Measurements from ENCODE around the gene TSPAN9.

The TSPAN9 gene

DNA sequence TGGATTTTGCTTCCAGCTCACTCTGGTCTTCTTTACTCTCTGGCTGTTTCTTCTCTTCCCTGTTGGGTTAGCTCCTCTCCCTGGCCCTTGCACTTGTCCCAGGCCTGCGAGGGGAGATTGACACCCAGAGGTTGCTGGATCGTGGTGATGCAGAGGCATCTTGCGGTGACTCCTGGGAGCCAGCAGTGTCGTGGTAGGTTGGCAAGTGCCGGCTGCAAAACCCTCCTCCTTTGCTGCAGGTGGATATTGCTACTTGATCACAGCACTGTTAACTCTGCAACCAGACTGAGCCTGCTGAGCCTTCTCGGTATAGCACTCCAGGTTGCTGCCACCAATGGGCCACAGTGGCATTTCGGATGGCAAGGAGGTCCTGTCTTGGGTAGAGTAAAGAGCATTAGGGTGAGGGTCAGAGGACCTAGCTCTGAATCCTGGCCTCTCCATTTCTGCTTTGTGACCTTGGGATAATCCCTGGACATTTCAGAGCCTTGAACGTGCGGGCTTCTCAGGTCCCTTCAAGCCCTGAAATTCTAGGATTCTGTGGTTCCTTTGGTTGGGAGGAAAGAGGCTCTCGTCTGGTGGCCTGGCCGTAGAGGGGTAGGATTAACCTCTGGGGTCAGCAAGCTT lies 87.4 kb downstream of the TSPAN9 start:
- no peak for DNase-seq (ENCODE audit: low read depth in 2 of 2)

DNA sequence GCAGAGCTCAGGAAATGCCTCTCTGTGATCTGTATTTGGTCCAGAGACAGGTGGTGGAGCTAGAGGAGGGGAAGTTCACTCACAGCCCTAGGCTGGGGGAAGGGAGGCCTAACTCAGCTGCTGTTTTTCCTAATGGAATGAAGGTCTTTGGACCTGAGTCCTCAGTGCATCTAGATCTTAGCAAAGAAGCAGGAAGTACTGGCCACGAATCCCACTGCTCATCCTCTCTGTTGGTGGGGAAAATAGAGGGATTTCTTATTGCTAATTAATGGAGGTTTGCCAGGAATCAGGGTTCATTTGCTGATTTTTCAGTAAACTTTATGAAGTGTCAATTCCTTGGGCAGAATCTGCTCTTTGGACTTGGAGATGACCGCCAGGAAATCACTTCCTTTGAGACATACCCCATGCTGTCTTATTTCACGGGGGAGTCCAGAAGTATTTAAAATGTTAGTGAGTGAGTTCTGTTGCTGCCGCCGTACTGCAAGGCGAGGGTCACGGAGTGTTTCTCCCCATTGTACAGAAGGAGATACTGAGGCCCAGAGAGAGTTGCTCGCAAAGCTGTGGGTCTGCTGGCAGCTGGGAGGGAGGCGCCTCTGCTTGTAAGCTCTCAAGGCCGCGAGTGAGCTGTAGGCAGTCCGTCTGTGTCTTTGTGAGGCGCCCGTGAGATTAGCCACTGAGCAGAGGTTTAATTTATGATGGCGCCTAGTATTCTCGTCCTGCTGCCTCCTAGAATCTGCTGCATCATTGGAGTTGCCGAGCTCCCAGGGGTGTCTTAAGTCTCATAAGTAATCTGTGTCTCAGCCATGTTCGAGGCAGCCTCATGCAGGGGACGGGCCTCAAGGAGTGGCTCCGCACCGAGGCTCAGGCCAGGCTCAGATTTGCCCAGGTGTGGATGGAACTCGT lies 88.2 kb downstream of the TSPAN9 start:
- no peak for DNase-seq (ENCODE audit: low read depth in 2 of 2)

DNA sequence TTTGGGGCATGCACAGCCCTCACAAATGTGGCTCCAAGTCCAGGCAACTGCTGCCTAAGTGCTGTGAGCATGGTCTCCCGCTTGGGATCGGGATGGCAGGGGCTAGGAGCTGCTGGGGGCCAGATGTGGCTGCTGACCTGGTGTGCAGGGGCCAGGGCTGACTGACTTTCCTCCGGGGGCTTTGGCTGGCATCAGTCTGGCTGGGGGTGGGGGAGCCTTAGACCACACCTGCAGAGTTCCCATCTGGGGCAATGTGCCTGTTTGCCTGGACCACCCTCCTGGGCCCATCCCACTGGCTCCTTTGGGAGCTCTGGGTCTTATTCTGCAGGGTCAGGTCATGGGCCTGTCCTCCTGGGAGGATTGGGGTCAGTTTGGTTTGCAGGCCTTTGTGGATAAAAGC lies 90.5 kb downstream of the TSPAN9 start:
- no peak for DNase-seq (ENCODE audit: low read depth in 2 of 2)

DNA sequence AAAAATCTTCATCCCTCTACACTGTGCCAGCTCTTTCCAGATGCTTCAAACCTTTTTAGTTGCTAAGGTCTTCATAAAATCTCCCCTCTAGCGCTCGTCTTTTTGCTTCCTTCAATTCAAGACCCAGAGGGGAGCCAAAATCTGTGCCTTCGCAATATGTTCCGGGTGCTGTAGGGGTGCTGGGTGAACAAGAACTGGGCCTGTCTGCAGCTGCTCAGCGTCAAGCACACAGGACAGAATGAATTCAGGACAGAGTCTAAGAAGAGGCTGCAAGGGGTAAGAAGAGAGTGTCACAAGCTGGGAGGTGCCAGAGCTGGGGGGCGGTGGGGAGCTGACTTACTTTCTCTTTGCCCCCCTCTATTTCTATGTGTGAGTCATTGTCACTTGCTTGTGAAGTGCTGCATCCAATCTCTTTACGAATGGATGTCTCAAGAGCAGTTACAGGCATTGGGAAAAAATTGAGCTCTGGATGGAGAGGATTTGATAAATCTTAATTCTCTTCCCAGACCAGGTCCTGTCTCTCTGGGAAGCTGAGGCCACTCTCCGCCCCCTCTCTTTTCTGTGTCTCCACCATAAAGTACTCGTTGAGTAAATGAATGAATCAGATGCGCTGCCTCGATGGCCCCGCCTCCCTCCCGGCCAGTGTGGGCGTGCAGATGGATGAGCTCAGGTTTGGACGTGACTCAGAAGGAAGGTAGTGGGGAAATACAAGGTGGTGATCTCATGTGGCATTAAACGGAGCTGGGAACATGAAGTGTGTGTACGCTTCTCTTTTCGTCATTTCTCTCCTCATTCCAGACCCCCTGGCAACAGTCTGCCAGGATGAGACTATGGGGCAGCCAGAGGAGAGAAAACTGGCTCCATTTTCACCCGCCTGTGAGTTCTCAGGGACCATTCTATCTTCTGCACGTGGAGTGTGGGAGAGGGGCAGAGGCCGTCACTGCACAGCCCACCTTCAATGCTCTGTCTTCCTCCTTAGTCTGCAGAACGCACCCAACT lies 91.3 kb downstream of the TSPAN9 start:
- no peak for DNase-seq (ENCODE audit: low read depth in 2 of 2)

DNA sequence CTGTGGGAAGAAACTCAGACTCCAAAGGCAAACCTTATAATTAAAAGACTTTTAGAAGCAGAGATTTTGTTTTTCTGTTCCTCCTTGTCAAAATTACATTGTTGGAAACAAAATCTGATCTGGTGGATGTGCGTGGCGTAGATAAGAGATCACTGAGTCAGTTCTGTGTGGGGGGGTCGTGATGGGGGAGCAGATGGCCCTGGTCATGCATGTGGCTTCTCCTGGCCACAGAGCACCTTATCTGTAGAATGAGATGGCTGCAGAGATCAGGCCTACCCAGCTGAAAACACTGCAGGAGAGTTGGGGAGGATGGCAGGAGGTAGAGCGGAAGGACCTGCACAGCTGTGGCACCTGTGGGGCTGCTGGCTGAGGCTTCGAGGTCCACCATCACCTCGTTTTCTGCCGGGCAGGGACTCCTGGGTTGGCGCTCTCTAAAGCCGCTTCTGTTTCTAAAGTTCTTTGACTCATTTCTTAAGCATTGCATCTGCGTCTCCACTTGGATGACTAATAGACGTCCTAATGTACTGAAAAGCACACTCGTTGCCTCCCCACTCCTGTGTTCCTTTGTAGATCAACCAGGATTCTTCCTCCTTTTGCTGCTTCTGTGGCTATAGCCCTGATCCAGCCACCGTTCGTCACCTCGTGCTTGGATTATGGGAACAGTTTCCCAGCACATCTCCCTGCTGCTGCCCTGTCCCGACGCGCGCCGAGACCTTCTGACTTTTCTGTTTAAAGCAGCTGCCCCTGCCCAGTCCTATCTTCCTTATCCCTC lies 93.4 kb downstream of the TSPAN9 start:
- no peak for DNase-seq (ENCODE audit: low read depth in 2 of 2)

DNA sequence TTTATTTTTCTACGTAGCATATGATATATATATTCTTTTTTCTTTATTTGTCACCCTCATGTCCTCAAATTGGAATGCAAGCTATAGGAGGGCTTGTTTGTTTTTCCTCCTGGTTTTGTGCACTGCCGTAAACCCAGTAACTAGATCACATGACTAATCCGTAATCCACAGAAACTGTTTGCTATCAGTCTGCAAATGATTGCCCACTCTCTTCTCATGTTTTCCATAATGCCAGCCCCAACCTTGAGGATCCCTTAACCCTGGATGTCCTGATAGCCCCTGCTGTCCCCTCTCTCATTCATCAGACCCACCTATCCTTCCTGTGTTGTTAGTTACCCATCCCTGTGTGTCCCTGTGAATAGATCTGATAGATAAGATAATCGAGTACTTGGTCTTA lies 94.0 kb downstream of the TSPAN9 start:
- no peak for DNase-seq (ENCODE audit: low read depth in 2 of 2)

DNA sequence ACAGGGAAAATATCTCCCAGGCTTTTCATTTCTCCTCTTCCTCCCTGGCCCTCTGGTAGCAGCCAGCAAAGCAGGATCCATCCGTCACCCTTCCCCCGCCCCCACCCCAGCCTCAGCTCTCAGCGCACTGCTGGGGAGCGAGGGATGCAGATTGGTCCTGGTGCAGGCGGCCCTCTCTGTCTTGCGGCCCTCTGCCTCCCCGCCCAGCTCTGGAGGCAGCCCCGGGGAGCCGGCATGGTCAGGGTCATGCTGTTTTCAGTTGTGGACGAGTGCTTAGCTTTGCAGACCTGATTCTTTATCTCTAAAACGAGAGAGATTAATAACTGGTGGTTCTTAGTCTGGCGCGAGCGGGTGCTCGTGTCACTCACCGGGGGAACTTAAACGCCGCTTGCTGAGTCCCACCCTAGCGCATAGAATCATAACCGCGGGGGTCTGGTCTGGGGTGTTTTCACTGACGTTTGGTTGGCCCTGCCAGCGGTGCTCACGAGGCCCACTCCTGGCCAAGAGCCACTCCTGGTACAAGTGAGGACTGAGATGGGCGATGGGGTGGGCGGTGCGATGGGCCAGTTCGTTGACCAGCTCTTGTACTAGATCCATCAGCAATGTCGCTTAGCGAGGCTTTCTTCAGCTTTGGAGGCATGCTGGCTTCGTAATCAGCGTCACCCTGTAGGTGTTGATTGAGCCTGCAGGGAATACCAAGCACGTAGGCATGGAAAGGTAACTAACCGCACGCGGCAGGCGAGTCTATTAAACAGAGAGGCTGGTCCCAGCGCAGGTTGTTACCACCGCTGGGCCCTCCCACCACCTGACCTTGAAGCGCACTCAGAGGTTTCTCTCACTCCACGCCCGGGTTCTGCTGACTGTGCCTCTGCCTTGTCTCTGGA lies 95.2 kb downstream of the TSPAN9 start:
- DNase-seq (ENCODE audit: low read depth in 2 of 2), result no peak

DNA sequence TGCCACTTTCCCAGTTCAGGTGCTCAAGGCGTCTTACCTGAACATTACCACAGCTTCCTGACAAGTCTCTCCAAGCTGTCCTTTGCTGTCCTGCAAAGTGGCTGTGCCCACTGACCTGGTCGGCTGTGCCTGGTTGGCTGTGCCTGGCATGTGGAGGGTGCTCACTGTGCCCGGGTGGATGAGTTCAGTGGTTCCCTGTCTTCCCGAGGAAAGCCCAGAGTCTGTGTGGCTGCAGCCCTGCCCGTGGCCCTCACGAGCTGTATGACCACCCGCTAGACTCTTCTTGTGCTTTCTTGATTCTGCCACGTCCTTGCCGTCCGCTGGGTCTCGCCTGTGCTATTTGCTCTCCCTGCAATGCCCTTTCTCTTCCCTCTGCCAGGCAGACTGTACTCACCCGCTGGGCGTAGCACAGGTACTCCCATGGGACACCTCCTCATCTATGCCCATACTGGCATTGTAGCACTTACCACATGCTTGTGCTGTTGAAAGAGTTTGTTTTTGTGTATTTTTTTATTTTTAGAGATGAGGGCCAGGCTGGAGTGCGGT lies 95.9 kb downstream of the TSPAN9 start:
- DNase-seq (ENCODE audit: low read depth in 2 of 2), result no peak

DNA sequence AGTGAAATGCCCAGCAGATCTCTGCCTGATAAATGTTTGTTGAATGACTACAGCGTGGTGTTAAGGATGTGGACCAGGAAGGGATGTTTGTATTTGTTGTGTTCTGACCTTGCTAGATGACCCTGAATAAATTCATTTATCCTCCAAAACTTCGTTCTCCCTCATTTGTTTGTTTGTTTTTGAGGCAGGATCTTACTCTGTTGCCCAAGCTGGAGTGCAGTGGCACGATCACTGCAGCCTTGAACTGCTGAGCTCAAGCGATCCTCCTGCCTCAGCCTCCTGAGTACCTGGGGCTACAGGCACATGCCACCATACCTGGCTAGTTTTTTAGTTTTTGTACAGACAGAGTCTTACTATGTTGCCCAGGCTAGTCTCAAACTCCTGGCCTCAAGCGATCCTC lies 96.7 kb downstream of the TSPAN9 start:
- DNase-seq (ENCODE audit: low read depth in 2 of 2), result no peak

DNA sequence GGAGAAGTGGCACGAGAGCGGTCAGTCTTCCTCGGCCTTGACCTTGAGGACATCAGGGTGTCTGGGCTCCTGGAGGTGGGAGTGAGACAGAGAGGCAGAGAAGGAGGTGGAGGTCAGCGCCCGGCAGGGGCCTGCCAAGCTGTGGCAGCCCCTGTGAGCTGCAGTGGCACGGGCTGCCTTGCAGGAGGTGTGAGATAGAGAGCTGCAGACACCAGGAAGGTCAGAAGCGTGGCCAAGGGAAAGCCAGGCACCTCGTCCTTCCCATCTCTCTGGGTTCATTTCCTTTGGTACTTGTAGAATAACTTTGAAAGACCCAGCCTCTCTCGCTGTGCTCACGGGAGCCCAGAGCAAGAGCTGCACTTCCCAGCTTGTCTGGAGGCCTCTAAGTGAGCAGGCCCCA lies 98.1 kb downstream of the TSPAN9 start:
- no peak for DNase-seq (ENCODE audit: low read depth in 2 of 2)

DNA sequence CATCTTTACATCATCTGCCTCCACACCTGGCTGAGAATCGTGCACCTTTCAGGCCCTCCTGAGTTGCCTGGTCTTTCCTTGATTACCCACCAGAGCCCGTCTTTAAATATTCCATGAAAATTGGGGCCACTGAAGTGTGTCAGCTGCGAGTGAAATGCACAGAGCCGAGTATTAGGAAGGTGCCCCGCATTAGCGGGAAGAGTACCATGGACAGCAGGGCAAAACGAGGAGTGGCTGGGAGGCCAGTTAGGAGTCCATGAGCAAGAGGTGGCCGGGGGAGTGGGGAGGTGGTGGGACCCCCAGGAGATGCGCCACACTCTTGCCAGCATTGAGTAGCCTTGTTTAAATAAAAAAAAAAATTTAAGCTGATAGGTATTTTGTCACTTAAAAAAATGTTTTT lies 99.6 kb downstream of the TSPAN9 start:
- DNase-seq (ENCODE audit: low read depth in 2 of 2), result no peak

DNA sequence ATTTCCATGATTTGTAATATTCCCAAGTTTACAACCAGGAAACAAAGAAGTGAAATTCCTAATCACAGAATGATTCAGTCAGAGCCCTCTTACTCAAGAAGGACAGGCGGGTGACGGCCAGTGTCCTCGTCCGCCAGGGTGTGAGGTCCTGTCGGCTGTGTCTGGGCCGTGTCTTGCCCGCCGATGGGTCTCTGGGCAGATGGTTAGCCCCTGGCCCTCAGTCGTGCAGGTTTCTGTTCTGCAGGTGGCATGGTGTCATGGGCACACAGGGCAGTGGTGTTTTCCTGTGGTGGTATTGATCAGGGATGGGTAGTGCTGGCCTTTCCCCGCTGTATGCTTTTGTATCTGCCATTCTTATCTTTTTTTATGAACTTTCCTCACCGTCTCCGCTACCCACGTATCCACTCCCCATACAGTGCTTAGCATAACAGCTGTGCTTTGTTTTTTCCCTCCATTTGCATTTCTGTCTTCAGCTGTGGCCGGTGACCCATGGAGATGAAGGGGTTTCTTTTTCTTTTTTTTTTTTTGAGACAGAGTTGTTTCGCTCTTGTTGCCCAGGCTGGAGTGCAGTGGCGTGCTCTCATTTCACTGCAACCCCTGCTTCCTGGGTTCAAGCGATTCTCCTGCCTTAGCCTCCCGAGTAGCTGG lies 100.7 kb downstream of the TSPAN9 start:
- DNase-seq (ENCODE audit: low read depth in 2 of 2), result no peak

DNA sequence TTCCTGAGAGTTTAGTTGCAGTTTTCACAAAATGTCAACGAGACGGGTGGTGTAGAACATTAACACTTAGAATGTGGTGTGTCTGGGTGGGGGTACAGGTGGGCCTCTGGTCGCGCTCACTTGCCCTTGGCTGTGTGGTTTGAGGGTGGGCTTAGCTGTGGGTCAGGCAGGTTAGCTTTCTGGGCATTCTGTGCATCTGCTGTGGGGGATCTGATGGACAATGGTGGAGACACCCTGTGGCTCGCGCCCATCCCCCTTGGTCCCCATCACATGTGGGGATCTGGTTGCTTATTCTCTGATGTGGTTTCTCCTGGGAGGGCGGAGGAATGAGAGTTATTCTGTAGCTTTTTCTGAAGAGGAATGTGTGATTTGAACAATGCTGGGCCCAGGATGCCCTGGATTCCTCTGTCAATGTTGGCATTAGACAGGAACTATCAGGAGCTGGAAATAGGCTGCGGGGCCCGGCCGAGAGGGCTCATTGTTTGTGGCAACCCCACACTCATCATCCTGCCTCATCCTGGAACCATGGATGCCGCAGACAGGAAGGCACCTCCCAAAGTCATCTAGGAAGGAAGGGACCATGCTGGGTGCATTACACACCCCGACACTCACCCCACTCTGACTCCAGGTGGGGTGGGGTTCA lies 101.6 kb downstream of the TSPAN9 start:
- DNase-seq (ENCODE audit: low read depth in 2 of 2), result no peak

DNA sequence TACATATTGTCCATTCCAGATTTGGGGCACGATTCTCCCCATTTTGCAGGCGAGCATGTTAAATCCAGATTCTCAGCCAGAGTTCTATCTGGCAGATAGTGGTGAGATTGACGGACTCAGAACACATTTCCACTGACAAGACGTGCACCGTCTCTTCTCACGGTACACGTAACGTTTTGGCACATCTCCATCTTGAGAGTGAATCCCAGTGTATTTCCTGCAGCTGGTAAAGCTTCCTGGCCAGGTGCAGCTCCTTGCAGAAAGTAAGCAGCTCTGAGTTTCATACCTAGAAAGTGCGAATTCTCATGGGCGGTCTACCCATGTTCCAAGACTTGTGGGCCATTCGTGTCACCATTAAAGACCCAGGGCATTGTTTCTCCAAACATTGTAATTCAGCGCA lies 102.6 kb downstream of the TSPAN9 start:
- no peak for DNase-seq (ENCODE audit: low read depth in 2 of 2)

DNA sequence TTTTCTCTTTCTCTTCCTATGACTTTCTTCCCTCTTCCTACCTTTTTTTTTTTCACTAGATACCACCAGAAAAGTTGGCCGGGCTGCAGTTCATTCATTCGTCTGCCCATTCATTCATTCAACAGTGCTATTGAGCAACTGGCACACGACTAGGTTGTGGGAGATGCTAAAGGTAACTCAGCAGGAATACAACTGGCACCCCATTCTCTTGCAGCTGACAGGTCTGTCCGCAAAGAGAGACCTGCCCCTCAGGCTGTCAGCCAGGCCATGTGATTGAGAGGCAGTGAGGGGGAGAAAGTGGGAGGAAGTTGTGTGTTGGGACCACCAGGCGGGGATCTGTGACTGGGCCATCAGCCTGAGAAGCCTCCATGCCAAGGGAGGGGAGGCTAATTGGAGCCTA lies 105.2 kb downstream of the TSPAN9 start:
- no peak for DNase-seq (ENCODE audit: low read depth in 2 of 2)

DNA sequence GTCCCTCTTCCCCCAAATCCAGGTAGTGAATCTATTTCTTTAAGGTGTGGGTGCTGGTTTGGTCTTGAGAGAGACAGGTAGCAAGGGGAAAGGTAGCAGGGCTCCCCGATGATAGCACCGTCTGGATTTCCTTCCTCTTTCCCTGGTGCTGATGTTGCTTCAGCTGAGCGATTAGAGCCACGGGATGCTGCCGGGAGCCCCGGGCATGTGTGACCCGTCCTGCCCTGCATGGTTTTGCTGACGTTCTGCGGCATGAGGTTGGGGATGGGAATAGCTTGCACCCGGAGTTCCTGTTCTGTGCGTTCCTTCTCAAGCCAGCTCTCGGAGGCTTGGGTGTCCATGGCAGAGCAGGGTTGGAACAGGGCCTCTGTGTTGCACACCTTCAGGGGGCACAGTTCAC lies 107.3 kb downstream of the TSPAN9 start:
- DNase-seq (ENCODE audit: low read depth in 2 of 2), result no peak

DNA sequence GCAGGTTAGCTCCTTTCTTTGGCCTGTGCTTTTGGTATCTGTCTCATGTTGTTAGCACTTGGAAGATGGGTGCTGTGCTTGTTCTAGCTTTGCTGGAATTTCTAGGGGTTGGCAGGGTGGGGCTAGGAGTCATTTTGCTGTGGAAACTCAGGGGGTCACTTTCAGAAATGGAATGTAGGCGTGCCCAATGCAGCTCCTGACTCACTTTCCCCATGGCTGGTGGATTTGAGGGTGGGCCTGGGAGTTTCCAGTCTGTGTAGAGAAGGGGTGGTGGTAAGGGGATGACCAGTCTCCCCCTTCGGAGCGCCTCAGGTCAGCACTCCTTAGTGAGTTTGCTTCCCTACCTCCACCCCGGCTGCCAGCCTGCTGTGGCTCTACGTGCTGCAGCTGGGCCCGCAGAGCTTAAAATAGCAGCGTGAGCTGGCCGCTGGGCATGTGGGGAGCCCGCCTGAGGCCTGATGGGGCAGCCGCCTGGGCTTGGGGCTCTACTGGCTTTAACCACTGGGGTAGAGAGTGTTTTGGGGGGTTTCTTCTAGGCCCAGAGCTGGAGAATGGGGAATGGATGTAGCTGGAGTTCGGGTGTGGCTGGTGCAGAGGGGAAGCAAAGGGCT lies 108.2 kb downstream of the TSPAN9 start:
- no peak for DNase-seq (ENCODE audit: low read depth in 2 of 2)

DNA sequence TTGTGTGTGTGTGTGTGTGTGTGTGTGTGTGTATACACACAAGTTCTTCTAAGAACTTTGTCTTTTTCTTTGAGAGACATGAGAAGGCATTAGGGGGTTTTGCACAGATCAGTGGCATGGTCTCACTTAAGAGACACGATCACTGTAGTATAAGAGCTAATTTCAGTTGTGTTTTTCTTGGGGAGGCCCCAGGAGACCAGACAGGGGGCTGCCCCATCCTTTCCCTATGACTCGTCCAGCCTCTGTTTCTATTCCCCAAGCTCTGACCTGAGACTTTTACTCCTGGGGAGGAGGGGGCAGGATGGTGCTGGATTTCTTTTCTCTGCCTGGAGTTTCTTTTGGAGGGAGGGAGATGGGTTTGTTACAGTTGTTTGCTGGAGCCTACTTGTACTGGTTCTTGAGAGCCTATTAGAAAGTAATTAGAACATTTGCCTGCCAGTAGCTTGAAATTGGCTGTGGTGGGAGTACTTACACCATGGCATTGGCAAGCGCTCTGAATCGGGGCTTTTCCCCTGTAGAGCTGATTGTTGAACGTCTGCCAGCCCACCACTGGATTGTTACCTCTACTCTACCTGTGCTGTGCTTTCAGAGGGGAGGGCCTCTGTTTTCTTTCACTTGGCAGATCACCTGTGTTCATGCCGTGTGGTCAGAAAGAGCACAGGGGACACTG lies 109.5 kb downstream of the TSPAN9 start:
- no peak for DNase-seq (ENCODE audit: low read depth in 2 of 2)

Measured in stimulated activated CD4-positive, alpha-beta T cell treated with anti-CD3 and anti-CD28 coated beads, Interleukin-1b, Interleukin-23, amount 100 ng/mL, for 1 hour (primary cell).